Activated CD4-positive, alpha-beta T cell treated with anti-CD3 and anti-CD28 coated beads, Interleukin-2, Interleukin-6, amounts not matched to agents 100 ng/mL and 50 ng/mL, durations not matched to agents 16 hours and 8 hours (primary cell): ENCODE results near the gene ZNF436.
A peak's percentile ranks its signal among the peaks of the same experiment; 100 is the strongest.

Experiments used
- DNase-seq: peaks from one replicate; pipeline ENCODE4 v3.0.0-alpha.2; 2020

The ZNF436 gene

GRCh38 chr1:23369335-23370013 lies at the start of gene ZNF436:
Gene ZNF436 (minus strand): TSS chr1:23369836. CDS start chr1:23368005, 1,831 bp downstream.
- peak; percentile 13 for DNase-seq

GRCh38 chr1:23419180-23419579 lies 49.5 kb upstream of the ZNF436 start:
- DNase-seq: no peak

GRCh38 chr1:23417570-23417969 lies 47.9 kb upstream of the ZNF436 start:
- no peak for DNase-seq

DNA sequence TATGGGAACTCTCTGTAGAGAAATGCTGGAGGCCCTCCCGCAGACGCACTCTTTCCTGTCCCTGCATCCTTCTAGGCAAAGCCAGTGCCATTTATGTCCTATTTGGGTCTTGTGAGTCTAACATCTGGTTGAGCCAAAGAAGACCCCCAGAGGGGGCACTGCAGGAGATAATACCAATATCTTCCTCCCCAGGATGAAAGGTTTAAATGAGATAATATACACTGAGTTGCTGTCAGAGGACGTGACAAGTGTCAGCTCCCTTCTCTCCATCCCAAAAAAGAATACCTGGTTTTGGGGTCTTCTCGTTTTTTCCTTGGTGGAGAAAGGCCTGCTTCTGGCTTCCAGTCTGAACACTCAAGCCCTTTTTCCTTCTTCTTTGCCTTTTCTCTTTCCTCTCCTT lies 47.3 kb upstream of the ZNF436 start:
- DNase-seq: no peak

- DNase-seq: no peak
Measured at GRCh38 chr1:23408797-23409290, 39.2 kb upstream of the ZNF436 start.

- no peak for DNase-seq
Measured at GRCh38 chr1:23407016-23407630, 37.5 kb upstream of the ZNF436 start.

DNA sequence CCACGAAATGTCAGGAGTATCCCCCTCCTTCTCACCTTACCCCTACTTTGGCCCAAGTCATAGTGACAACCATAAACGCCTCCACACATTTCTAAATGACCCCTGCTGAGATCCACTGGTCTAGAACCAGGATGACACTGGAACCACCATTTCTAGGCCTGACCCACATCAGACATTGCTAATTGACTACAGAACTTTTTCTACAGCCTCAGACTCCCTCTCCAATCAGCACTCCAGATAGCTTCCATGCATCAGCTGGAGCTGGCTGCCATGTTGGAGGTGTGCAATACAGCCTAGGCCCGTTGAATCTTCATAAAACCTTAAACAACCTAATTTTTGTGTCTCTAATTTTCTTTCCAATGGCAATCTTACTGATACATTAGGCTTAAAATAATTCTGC lies 36.3 kb upstream of the ZNF436 start:
- DNase-seq: no peak

DNA sequence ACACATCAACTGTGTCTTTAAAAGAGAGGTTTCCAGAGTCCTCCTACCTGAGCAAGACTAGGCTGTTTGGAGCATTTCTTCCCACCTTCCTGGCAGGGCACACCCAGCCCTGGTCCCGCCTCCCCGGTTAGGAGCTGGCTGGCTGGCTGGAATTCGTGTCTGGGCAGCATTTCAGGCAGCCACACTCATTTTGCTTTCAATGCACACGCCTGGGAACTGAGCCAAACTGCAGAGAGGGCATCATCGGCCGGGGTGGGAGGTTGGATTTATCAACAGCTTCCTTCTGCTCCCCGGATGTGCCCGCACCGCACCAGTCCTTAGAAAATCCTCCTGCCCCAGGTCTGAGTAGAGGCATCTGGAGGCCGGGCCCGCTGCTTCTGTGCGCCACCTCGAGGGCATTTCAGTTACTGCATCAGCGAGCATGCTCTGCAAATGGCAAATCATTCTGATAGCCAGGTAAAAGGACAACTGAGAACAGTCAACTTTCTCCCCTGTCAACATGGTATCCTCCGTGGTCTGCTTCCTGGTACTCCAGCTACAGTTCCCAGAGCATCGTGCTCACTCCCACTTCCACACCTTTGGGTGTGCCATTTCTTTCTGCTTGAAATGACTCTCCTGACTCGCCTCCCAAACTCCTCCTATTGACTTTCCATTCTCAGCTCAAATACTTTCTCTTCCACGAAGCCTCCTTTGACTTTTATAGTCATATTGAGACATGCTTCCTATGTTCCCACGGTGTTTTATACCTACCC lies 34.3 kb upstream of the ZNF436 start:
- DNase-seq: peak; percentile 89

GRCh38 chr1:23403355-23403734 lies 33.7 kb upstream of the ZNF436 start:
- no peak for DNase-seq

DNA sequence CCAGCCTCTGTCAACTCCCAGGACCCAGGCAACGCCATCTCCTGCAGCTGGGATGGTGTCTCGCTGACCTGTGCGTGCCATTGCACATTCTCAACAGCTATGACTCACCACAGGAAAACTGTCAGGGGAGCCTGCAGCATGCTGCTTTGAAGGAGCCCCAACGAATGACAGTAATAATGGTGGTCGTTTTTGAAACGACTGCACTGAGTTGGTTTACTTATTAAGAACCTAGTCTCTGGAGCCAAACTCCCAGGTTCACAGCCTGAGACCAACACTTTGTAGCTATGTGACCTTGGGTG lies 33.4 kb upstream of the ZNF436 start:
- peak; percentile 10 for DNase-seq

GRCh38 chr1:23402286-23403037 lies 32.8 kb upstream of the ZNF436 start:
- DNase-seq: no peak

GRCh38 chr1:23401313-23401712 lies 31.7 kb upstream of the ZNF436 start:
- no peak for DNase-seq

DNA sequence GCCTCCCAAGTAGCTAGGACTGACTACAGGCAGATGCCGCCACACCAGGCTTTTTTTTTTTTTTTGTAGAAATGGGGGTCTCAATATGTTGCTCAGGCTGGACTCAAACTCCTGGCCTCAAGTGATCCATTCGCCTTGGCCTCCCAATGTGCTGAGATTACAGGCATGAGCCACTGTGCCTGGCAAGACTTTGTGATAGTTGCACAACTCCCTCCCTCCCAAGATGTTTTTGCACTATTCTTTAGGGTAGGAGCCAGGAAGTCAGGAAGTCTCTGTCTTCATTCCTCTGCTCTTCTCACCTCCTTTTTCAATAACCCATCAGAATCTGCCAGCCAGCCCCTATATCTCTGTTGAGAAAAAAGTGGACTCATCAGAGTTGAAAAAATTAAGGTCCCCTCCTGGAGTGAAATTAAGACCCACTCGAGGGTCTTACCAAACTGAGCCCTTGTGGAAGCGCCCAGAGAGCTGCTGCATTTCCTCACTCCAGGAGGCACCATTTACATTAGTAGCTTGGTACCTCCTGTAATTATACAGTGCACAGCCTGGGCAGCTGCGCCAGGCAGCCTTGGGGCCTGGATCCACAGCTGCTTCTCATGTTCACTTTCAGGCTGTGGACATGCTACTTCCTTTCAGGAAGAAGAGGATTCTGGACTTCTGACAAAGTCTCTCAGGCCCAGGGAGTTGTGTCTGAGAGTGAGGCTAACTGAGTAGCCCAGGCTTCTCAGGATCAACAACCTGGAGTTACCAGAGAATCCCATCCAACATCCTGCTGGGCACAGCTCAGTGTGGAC lies 30.9 kb upstream of the ZNF436 start:
- DNase-seq: no peak

GRCh38 chr1:23399229-23399628 lies 29.6 kb upstream of the ZNF436 start:
- no peak for DNase-seq

DNA sequence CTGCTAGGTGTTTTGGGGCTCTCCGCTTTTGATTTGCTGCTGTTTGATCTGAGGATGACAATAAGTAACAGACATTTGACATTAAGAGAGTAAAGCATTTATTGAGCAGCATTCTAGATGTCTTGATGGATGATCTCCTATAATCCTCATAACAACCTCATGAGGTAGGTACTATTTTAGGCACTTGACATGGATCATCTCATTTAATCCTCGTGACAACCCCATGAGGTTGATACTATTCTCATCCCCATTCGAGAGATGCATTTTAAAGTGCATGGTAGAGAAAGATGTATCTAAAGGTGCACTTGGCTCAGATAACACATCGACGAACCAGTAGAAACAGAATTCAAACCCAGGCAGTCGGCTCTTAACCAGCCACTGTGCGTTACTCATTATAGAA lies 28.3 kb upstream of the ZNF436 start:
- no peak for DNase-seq

- DNase-seq: no peak
Measured at GRCh38 chr1:23396380-23396779, 26.7 kb upstream of the ZNF436 start.

DNA sequence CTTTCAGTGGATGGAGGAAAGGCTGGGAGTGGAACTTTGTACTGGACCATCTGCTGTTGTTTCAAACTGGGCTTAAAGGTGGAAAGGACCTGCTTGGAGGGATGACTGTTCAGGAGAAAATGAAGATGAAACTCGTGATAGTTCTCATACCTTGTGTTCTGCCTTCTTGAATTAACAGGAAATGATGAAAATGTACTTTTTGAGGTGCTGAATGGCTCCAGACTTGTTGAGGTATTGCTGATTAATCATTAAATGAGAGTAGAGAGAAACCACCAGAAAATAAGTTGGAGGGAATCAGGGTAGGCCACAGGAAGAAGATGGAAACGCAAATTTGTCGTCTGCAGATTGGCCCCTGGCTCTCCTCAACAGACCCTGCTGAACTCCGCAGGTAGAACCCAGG lies 26.2 kb upstream of the ZNF436 start:
- DNase-seq: no peak

GRCh38 chr1:23395154-23395724 lies 25.6 kb upstream of the ZNF436 start:
- DNase-seq: no peak

GRCh38 chr1:23394684-23395083 lies 25.0 kb upstream of the ZNF436 start:
- no peak for DNase-seq

DNA sequence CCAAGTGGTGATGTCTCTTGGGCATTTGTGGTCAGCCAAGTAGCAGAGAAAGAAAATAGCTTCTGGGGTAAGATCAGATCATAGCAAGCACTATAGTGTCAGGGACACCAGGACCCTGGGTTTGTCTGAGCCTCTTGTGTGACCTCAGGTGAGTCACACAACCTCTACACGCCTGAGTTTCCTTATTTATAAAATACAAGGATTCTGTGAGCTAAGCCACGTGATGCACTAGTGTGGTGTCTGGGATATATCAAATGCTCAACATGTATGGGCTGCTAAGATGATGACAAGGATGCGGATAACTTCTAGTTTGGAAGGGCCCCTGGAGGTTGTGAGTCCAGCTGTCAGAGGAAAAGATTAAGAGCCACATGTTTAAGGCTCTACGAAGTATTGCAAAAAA lies 24.5 kb upstream of the ZNF436 start:
- DNase-seq: no peak

DNA sequence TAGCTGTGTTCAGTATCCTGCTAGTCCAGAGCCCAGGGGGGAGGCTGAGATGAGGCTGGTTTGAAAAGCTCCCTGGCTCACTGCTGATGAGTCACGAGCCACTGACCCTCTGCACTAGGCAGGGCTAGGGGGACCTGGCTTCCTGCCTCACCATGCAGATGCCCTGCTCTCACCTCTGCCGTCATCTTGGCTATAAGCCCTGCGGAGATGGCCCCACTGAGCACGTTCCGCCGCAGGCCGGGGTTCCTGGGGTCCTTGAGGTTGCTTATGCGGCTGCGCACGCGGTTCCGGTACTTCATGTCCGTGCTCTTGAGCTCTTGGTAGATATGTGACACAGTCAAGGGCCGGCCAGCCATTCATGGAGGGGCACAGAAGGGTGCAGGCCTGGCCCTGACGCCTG lies 24.1 kb upstream of the ZNF436 start:
- no peak for DNase-seq

DNA sequence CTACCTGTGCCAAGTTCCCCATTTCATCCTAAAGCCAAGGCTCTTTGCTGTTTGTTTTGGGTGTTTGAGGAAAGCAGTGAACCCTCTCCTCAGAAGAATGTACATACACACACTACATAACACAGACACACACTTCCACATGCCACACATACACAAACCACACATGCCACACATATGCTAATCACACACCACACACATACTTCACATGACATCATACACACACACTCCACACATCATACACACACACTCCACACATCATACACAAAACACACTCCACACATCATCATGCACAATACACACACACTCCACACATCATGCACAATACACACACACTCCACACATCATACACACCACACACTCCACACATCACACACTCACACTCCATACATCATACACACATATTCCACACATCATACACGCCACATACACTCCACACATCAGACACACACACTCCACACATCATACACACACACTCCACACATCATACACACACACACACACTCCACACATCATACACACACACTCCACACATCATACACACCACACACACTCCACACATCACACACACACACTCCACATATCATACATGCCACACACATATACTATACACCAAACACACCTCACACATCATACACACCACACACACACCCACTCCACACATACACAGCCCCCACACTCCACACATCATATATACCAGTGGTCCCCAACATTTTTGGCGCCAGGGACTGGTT lies 22.7 kb upstream of the ZNF436 start:
- DNase-seq: no peak
